HG03064 (cell line): Measurements from ENCODE around the gene DLEC1.
"Not testable (repeated sequence)": the region's sequence is repeated elsewhere in the genome, so short reads cannot be mapped to it uniquely, and the experiment has no call there.

Experiments
- ATAC-seq: cut with Tn5 transposase; IDR thresholded peaks from one replicate; pipeline ENCODE4 v1.9.1; 2021; ENCODE audit warnings: low read depth; ENCODE audit not compliant: unreplicated experiment

Gene DLEC1

GRCh38 chr3:38083254-38083653 lies 44.2 kb downstream of the DLEC1 start:
- not testable (repeated sequence) for ATAC-seq

- no peak for ATAC-seq
Measured at GRCh38 chr3:38083871-38084333, 44.9 kb downstream of the DLEC1 start.

GRCh38 chr3:38084334-38085310 lies 45.6 kb downstream of the DLEC1 start:
- no peak for ATAC-seq

GRCh38 chr3:38085311-38085942 lies 46.4 kb downstream of the DLEC1 start:
- ATAC-seq = no peak

GRCh38 chr3:38085943-38086324 lies 46.9 kb downstream of the DLEC1 start:
- no peak for ATAC-seq

- ATAC-seq = no peak
Measured at GRCh38 chr3:38086496-38086895, 47.5 kb downstream of the DLEC1 start.

GRCh38 chr3:38087278-38087677 lies 48.3 kb downstream of the DLEC1 start:
- ATAC-seq = not testable (repeated sequence)

GRCh38 chr3:38088126-38089078 lies 49.4 kb downstream of the DLEC1 start:
- no peak for ATAC-seq

GRCh38 chr3:38089163-38089562 lies 50.2 kb downstream of the DLEC1 start:
- no peak for ATAC-seq

GRCh38 chr3:38090453-38090852 lies 51.4 kb downstream of the DLEC1 start:
- no peak for ATAC-seq

- no peak for ATAC-seq
Measured at GRCh38 chr3:38094999-38095398, 56.0 kb downstream of the DLEC1 start.

- no peak for ATAC-seq
Measured at GRCh38 chr3:38095669-38096483, 56.9 kb downstream of the DLEC1 start.

GRCh38 chr3:38097446-38098375 lies 58.7 kb downstream of the DLEC1 start:
- no peak for ATAC-seq

GRCh38 chr3:38098376-38098723 lies 59.3 kb downstream of the DLEC1 start:
- no peak for ATAC-seq

- no peak for ATAC-seq
Measured at GRCh38 chr3:38099518-38099917, 60.5 kb downstream of the DLEC1 start.

- no peak for ATAC-seq
Measured at GRCh38 chr3:38100498-38100897, 61.5 kb downstream of the DLEC1 start.

GRCh38 chr3:38101811-38102443 lies 62.9 kb downstream of the DLEC1 start:
- no peak for ATAC-seq

- ATAC-seq = no peak
Measured at GRCh38 chr3:38102444-38102814, 63.4 kb downstream of the DLEC1 start.
